ENCODE results near the gene MOB3B.

DNA sequence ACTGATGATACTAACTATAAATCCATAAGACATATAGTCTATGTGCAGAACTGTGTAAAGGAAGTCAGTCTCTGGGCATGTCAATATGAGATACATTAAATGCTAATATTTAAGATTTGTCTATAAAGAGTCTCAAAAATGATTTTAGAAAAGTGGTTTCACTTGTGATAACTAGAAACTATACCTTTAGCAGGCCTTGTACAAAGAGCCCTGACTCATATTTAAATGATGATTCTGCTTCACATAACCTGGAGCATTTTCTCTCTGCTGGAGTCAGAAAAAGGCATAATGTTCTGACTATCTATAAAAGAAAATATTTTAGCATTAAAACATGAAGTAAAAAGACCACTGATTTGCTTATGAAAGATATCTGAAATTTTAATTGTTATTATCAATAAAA lies 28.7 kb upstream of the MOB3B start:
- TF ChIP-seq CTCF (IDR thresholded peaks at IDR 0.05) (no peak), EZH2phosphoT487 (IDR thresholded peaks at IDR 0.05) (no peak), EZH2 (IDR thresholded peaks at IDR 0.05) (no peak)
